SK-N-MC (cell line): ENCODE data around the gene MOB1B.
A peak's percentile ranks its signal among the peaks of the same experiment; 100 is the strongest.
"Not testable (repeated sequence)": the region's sequence is repeated elsewhere in the genome, so short reads cannot be mapped to it uniquely, and the experiment has no call there.

Source experiments
- DNase-seq: peaks from one replicate; pipeline ENCODE4 v3.0.0-alpha.2; 2011; ENCODE audit warnings: low read depth, low spot score
- H3K27ac ChIP-seq: fragments of 200-600 bp; sonication (generic); 2 replicates; pipeline ENCODE4 v1.5.1; 2016; ENCODE audit warnings: mixed run types
- H3K36me3 ChIP-seq: fragments of 200-600 bp; sonication (generic); 2 replicates; pipeline ENCODE4 v1.6.1; 2017; ENCODE audit warnings: antibody characterized with exemption, low read length, mixed read lengths; ENCODE audit not compliant: insufficient read depth
- H3K4me3 ChIP-seq: fragments of 200-600 bp; sonication (generic); 2 replicates; pipeline ENCODE4 v1.5.1; 2016
- H3K9ac ChIP-seq: fragments of 200-600 bp; sonication (generic); 2 replicates; pipeline ENCODE4 v1.8.0; 2017; ENCODE audit warnings: mixed run types, mixed read lengths; ENCODE audit not compliant: insufficient read length
- H3K9me3 ChIP-seq: fragments of 200-600 bp; sonication (generic); 2 replicates; pipeline ENCODE4 v1.6.1; 2017; ENCODE audit warnings: low read depth, mild to moderate bottlenecking, antibody characterized with exemption, low read length, moderate library complexity, mixed read lengths
- EZH2 ChIP-seq: fragments of 200-600 bp; sonication (generic); IDR thresholded peaks from one replicate; pipeline ENCODE4 v1.6.1; 2017; ENCODE audit warnings: antibody characterized with exemption
- FOXP2 ChIP-seq: optimal IDR thresholded peaks from 2 replicates; pipeline ENCODE3; 2011; ENCODE audit warnings: mild to moderate bottlenecking, moderate library complexity; ENCODE audit not compliant: insufficient read depth; ENCODE audit errors: extremely low read length, control extremely low read depth
- POLR2AphosphoS5 ChIP-seq: IDR thresholded peaks from 2 replicates; pipeline ENCODE4 v1.6.1; 2012; ENCODE audit warnings: mild to moderate bottlenecking, low read depth, low read length, borderline replicate concordance

Gene MOB1B

DNA sequence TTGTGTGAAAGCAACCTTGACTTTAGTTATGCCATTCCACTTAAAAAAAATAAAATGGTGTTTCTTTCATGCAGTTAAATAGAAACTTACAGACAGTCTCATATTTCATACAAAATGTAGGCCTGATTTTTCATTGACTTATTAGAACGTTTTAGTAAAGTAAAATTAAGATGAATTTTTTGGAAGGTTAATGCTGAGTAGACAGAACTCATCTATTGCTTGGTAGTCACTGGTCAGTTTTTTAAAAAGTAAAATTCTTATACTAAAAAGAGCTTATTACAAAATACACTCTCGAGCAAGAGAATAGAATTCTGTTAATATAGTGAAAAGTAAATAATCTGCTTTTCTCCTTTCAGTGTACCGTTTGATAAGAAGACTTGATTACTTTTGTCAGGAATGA is 21.4 kb upstream of the MOB1B start:
- no peak for DNase-seq
- TF ChIP-seq FOXP2 (no peak), POLR2AphosphoS5 (no peak), EZH2 (no peak)
- Histone ChIP-seq H3K9ac (no peak overlapping the region), H3K9me3 (no peaks in the 10 kb centered on the region), H3K27ac (no peak overlapping the region), H3K4me3 (no peak overlapping the region), H3K36me3 (no peaks in the 10 kb centered on the region)

DNA sequence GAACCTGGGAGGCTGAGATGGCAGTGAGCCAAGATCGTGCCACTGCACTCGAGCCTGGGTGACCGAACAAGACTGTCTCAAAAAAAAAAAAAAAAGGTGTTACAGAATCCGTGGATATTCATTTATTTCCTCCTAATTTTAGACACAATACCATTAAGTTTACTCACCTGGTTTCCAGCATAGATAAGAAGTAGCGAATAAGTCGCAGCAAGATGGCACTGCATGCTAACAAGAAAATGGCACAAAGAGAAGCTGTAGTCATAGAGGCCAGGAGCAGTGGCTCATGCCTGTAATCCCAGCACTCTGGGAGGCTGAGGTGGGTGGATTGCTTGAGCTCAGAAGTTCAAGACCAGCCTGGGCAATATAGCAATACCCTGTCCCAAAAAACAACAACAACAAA is 17.0 kb upstream of the MOB1B start:
- no peak for TF ChIP-seq POLR2AphosphoS5
- no peak for TF ChIP-seq EZH2
- no peak for TF ChIP-seq FOXP2
- no peak overlapping the region for H3K9ac ChIP-seq
- no peak for DNase-seq
- no peak overlapping the region for H3K27ac ChIP-seq
- no peaks in the 10 kb centered on the region for H3K9me3 ChIP-seq
- H3K36me3 ChIP-seq: no peaks in the 10 kb centered on the region
- H3K4me3 ChIP-seq: no peak overlapping the region

GRCh38 chr4:70892086-70892769 is 9.9 kb upstream of the MOB1B start:
- no peak overlapping the region for H3K4me3 ChIP-seq
- H3K36me3 ChIP-seq: no peaks in the 10 kb centered on the region
- no peaks in the 10 kb centered on the region for H3K9me3 ChIP-seq
- H3K27ac ChIP-seq: peak overlapping the region; percentile 84
- peak; percentile 85 for DNase-seq
- no peak overlapping the region for H3K9ac ChIP-seq
- TF ChIP-seq FOXP2: no peak
- no peak; the same call in 1 of the 2 replicates for TF ChIP-seq POLR2AphosphoS5
- TF ChIP-seq EZH2: no peak

GRCh38 chr4:70893790-70894189 is 8.4 kb upstream of the MOB1B start:
- no peak for TF ChIP-seq FOXP2

GRCh38 chr4:70895405-70895804 is 6.8 kb upstream of the MOB1B start:
- Histone ChIP-seq H3K36me3 (no peaks in the 10 kb centered on the region), H3K27ac (no peak overlapping the region), H3K9me3 (no peaks in the 10 kb centered on the region), H3K4me3 (no peak overlapping the region), H3K9ac (no peak overlapping the region)
- TF ChIP-seq POLR2AphosphoS5 (no peak), EZH2 (no peak), FOXP2 (no peak)
- no peak for DNase-seq

More at GRCh38 chr4:70893790-70894189, 8.4 kb upstream of the MOB1B start:
- no peak overlapping the region for H3K27ac ChIP-seq
- no peaks in the 10 kb centered on the region for H3K9me3 ChIP-seq
- H3K36me3 ChIP-seq: no peaks in the 10 kb centered on the region
- H3K9ac ChIP-seq: no peak overlapping the region
- DNase-seq: no peak
- H3K4me3 ChIP-seq: no peak overlapping the region

GRCh38 chr4:70895811-70896491 is 6.2 kb upstream of the MOB1B start:
- Histone ChIP-seq H3K27ac (no peak overlapping the region), H3K36me3 (no peaks in the 10 kb centered on the region), H3K4me3 (no peak overlapping the region), H3K9me3 (no peaks in the 10 kb centered on the region), H3K9ac (no peak overlapping the region)
- TF ChIP-seq EZH2 (no peak), FOXP2 (no peak), POLR2AphosphoS5 (no peak)
- no peak for DNase-seq

DNA sequence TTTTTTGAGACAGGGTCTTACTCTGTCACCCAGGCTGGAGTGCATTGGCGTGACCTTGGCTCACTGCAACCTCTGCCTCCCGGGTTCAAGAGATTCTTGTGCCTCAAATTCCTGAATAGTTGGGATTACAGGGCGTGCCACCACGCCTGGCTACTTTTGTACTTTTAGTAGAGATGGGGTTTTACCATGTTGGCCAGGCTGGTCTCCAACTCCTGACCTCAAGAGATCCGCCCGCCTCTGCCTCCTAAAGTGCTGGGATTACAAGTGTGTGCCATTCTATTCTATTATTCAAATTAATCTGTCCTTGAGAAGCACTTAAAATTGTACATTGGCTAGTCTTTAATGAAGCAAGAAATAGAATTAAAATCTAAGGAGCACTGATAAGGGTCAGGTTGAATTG is 3.6 kb upstream of the MOB1B start:
- not testable (repeated sequence) for H3K9ac ChIP-seq, H3K9me3 ChIP-seq, H3K27ac ChIP-seq, DNase-seq, H3K4me3 ChIP-seq, H3K36me3 ChIP-seq

DNA sequence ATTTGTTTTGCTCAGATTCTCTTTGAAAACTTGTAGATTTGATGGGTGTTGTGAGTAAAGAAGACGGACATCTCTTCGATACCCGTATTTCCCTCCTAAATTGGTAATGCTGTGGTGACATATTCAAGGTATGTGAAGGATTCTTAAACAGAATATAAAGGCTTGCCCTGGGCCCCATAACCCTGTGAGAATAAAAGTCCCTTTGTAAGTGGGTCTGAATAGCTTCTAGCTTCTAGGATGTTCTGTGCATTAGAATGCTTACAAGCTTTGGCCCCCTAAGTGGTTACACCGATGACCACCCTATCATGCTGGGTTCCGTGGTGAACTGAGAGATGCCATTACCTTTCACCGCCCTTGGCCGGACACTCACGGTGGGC is 574 bp upstream of the MOB1B start:
- no peak for TF ChIP-seq FOXP2
- no peak for TF ChIP-seq EZH2
- TF ChIP-seq POLR2AphosphoS5: no peak
- DNase-seq: no peak
- no peaks in the 10 kb centered on the region for H3K9me3 ChIP-seq
- H3K27ac ChIP-seq: 0 out of 2 replicates have a peak overlapping the region, but pooled peaks have one; percentile 28
- H3K9ac ChIP-seq: peak overlapping the region; percentile 88
- H3K36me3 ChIP-seq: peaks cover 23% of the 10 kb centered on the region
- peak overlapping the region; percentile 92 for H3K4me3 ChIP-seq
